ENCODE measurements around the gene UNC13D. TPM values are rescaled to one million over a fixed set of nuclear protein-coding genes. Genes with fewer than 3 reads are reported as not detected.
"Not testable (repeated sequence)": the region's sequence is repeated elsewhere in the genome, so short reads cannot be mapped to it uniquely, and the experiment has no call there.

The UNC13D gene
- polyA plus RNA-seq, 4 donors = 4.1 to 7.7 (median 5.7) TPM

GRCh38 chr17:75778066-75778860, 65.9 kb downstream of the UNC13D start:
- DNase-seq (ENCODE audit: low read depth in 4 of 4, low spot score in 2 of 4) = not testable (repeated sequence)

GRCh38 chr17:75777296-75777922, 66.8 kb downstream of the UNC13D start:
- DNase-seq (ENCODE audit: low read depth in 4 of 4, low spot score in 2 of 4) = no peak

Other genes starting within 250 kb of the UNC13D start
- 1 to 10 TPM; 5.0 to 9.9 (median 6.5) TPM for gene SMIM5, start 211.0 kb downstream of the UNC13D start, polyA plus RNA-seq (ENCODE audit: insufficient read length in 4 of 4)
- gene RECQL5, start 177.2 kb downstream of the UNC13D start, polyA plus RNA-seq (ENCODE audit: insufficient read length in 4 of 4) = 10 to 100 TPM; 31.6 to 59.3 (median 46.1) TPM
- 100 to 1,000 TPM in 2 of 4 donors, 10 to 100 TPM in 2; 89.1 to 103 (median 97.9) TPM for gene SAP30BP, start 177.1 kb downstream of the UNC13D start, polyA plus RNA-seq (ENCODE audit: insufficient read length in 4 of 4)
- 10 to 100 TPM; 11.3 to 16.5 (median 11.6) TPM for gene ITGB4, start 122.9 kb downstream of the UNC13D start, polyA plus RNA-seq (ENCODE audit: insufficient read length in 4 of 4)
- 10 to 100 TPM; 25.3 to 41.3 (median 32.1) TPM for gene GALK1, start 79.2 kb downstream of the UNC13D start, polyA plus RNA-seq (ENCODE audit: insufficient read length in 4 of 4)
- gene UNK, start 59.6 kb downstream of the UNC13D start, polyA plus RNA-seq (ENCODE audit: insufficient read length in 4 of 4) = 10 to 100 TPM; 32.5 to 55.4 (median 44.9) TPM
- gene WBP2, start 10.9 kb upstream of the UNC13D start, polyA plus RNA-seq (ENCODE audit: insufficient read length in 4 of 4) = 10 to 100 TPM; 79.8 to 92.5 (median 84.8) TPM
- 1 to 10 TPM; 5.6 to 7.5 (median 6.6) TPM for gene TRIM47, start 34.2 kb upstream of the UNC13D start, polyA plus RNA-seq (ENCODE audit: insufficient read length in 4 of 4)
- gene TRIM65, start 52.5 kb upstream of the UNC13D start, polyA plus RNA-seq (ENCODE audit: insufficient read length in 4 of 4) = 10 to 100 TPM; 12.2 to 19.6 (median 15.9) TPM
- gene MRPL38, start 60.5 kb upstream of the UNC13D start, polyA plus RNA-seq (ENCODE audit: insufficient read length in 4 of 4) = 100 to 1,000 TPM in 2 of 4 donors, 10 to 100 TPM in 2; 72.9 to 113 (median 94.0) TPM
- gene FBF1, start 96.6 kb upstream of the UNC13D start, polyA plus RNA-seq (ENCODE audit: insufficient read length in 4 of 4) = 10 to 100 TPM in 2 of 4 donors, 1 to 10 TPM in 2; 5.5 to 16.9 (median 10.8) TPM
- 10 to 100 TPM; 28.2 to 37.6 (median 36.2) TPM for gene ACOX1, start 134.8 kb upstream of the UNC13D start, polyA plus RNA-seq (ENCODE audit: insufficient read length in 4 of 4)
- 10 to 100 TPM; 19.0 to 32.8 (median 27.4) TPM for gene TEN1, start 134.8 kb upstream of the UNC13D start, polyA plus RNA-seq (ENCODE audit: insufficient read length in 4 of 4)
- gene CDK3, start 156.5 kb upstream of the UNC13D start, polyA plus RNA-seq (ENCODE audit: insufficient read length in 4 of 4) = 10 to 100 TPM in 2 of 4 donors, 1 to 10 TPM in 2; 8.1 to 28.0 (median 15.3) TPM
- gene EVPL, start 182.9 kb upstream of the UNC13D start, polyA plus RNA-seq (ENCODE audit: insufficient read length in 4 of 4) = 10 to 100 TPM; 15.1 to 26.1 (median 22.9) TPM
- gene SRP68, start 228.1 kb upstream of the UNC13D start, polyA plus RNA-seq (ENCODE audit: insufficient read length in 4 of 4) = 100 to 1,000 TPM in 2 of 4 donors, 10 to 100 TPM in 2; 95.3 to 110 (median 101) TPM
- under 1 TPM; 0.25 to 0.88 (median 0.26) TPM for gene GALR2, start 230.4 kb upstream of the UNC13D start, polyA plus RNA-seq (ENCODE audit: insufficient read length in 4 of 4)
- gene ZACN, start 234.8 kb upstream of the UNC13D start, polyA plus RNA-seq (ENCODE audit: insufficient read length in 4 of 4) = 10 to 100 TPM; 14.3 to 25.9 (median 21.9) TPM

Measured in left renal cortex interstitium (tissue), 4 donors.